Bronchial epithelial cell (primary cell): ENCODE results near the gene XYLB. TPM values are rescaled to one million over a fixed set of nuclear protein-coding genes. Genes with fewer than 3 reads are reported as not detected.

Experiments used
- DNase-seq: peaks from one replicate; pipeline ENCODE4 v3.0.0-alpha.2; 2010; ENCODE audit warnings: low read depth
- FAIRE-seq: peaks from 2 replicates; lab custom pipeline; 2011; peaks lifted over from hg19 to GRCh38; lab: Jason Lieb, UNC
- H3K27me3 ChIP-seq: 2 replicates; pipeline ENCODE4 v1.5.1; 2011; ENCODE audit warnings: low read length; ENCODE audit not compliant: control insufficient read depth, insufficient read depth
- H3K36me3 ChIP-seq: 2 replicates; pipeline ENCODE4 v1.5.1; 2011; ENCODE audit warnings: low read length; ENCODE audit not compliant: control insufficient read depth, insufficient read depth
- H3K4me3 ChIP-seq: 2 replicates; pipeline ENCODE4 v1.5.1; 2011; ENCODE audit warnings: mild to moderate bottlenecking, low read depth, low read length, control low read depth
- total RNA-seq: library from RNA; depleted of rRNA; stranded (reverse); fragments of >200 nt; gene quantifications from 2 replicates; pipeline ENCODE4 v1.2.1, GENCODE V29; 2014
- TF ChIP-seq, protein P1 (sequence below): IDR thresholded peaks from 2 replicates; pipeline ENCODE4 v1.5.1; 2011; ENCODE audit warnings: mild to moderate bottlenecking, moderate library complexity, low read length, control low read depth, inconsistent platforms; ENCODE audit not compliant: insufficient read depth, severe bottlenecking

XYLB gene
- total RNA-seq, 1 donor from 2014 or later: 2.1 TPM

GRCh38 chr3:38354588-38355330 is 8.2 kb downstream of the XYLB start:
- DNase-seq (peak; percentile 66), FAIRE-seq (peak; percentile 92)
- no peak overlapping the region for H3K4me3 ChIP-seq
- TF ChIP-seq, protein P1, sequence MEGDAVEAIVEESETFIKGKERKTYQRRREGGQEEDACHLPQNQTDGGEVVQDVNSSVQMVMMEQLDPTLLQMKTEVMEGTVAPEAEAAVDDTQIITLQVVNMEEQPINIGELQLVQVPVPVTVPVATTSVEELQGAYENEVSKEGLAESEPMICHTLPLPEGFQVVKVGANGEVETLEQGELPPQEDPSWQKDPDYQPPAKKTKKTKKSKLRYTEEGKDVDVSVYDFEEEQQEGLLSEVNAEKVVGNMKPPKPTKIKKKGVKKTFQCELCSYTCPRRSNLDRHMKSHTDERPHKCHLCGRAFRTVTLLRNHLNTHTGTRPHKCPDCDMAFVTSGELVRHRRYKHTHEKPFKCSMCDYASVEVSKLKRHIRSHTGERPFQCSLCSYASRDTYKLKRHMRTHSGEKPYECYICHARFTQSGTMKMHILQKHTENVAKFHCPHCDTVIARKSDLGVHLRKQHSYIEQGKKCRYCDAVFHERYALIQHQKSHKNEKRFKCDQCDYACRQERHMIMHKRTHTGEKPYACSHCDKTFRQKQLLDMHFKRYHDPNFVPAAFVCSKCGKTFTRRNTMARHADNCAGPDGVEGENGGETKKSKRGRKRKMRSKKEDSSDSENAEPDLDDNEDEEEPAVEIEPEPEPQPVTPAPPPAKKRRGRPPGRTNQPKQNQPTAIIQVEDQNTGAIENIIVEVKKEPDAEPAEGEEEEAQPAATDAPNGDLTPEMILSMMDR: no peak
- no peaks in the 10 kb centered on the region for H3K27me3 ChIP-seq
- H3K36me3 ChIP-seq: no peaks in the 10 kb centered on the region

- H3K4me3 ChIP-seq: no peak overlapping the region
- H3K27me3 ChIP-seq: no peaks in the 10 kb centered on the region
- no peaks in the 10 kb centered on the region for H3K36me3 ChIP-seq
- no peak for FAIRE-seq
- TF ChIP-seq, protein P1: no peak
- no peak for DNase-seq
Measured at GRCh38 chr3:38359038-38359437, 12.5 kb downstream of the XYLB start.

DNA sequence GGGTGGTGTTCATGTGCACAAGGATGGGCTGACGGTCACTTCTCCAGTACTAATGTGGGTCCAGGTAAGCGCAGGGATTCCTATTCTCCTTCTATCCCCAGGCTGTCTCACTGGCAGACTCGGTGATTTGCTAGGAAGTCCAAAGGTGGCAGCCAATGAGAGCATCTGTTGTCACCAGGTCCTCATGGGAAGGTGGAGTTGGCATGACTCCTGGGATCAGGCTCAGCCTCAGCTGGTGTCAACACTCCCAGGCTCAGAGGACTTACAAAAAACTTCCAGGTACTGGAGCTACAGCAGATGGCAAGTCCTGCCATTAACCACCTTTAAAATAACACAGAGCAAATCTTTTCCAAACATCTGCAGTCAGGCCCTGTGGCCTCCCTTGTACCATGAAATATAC is 13.8 kb downstream of the XYLB start:
- H3K4me3 ChIP-seq: no peak overlapping the region
- H3K36me3 ChIP-seq: no peaks in the 10 kb centered on the region
- H3K27me3 ChIP-seq: no peaks in the 10 kb centered on the region
- no peak for DNase-seq
- FAIRE-seq: no peak
- TF ChIP-seq, protein P1: no peak

GRCh38 chr3:38361496-38361895 is 14.9 kb downstream of the XYLB start:
- FAIRE-seq (no peak), DNase-seq (no peak)
- H3K4me3 ChIP-seq: no peak overlapping the region
- peaks cover 3% of the 10 kb centered on the region for H3K36me3 ChIP-seq
- TF ChIP-seq, protein P1: no peak
- no peaks in the 10 kb centered on the region for H3K27me3 ChIP-seq

DNA sequence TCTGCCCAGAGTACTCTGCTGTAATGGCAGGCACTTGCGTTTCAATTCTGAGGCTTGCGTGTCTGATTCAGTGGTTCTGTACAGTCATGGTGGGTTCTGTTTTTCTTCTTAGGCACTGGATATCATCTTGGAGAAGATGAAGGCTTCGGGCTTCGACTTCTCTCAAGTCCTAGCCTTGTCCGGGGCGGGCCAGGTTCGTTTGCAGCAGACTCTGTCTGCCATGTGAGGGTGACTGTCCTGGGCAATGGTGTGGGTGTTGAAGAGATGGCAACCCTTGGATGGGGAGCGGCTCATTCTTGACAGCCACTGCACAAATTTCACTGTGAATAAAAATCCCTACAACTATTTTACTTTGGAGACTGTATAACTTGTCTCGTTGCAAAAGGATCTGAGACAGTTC is 16.2 kb downstream of the XYLB start:
- TF ChIP-seq, protein P1: no peak
- H3K4me3 ChIP-seq: no peak overlapping the region
- no peaks in the 10 kb centered on the region for H3K27me3 ChIP-seq
- peaks cover 3% of the 10 kb centered on the region for H3K36me3 ChIP-seq
- no peak for FAIRE-seq
- no peak for DNase-seq
